KOPT-K1 (cell line): ENCODE measurements around the gene GTF2H2C_2.
"Not testable (repeated sequence)": the region's sequence is repeated elsewhere in the genome, so short reads cannot be mapped to it uniquely, and the experiment has no call there.

Experiments
- H3K27ac ChIP-seq: fragments of 200-600 bp; sonication (generic); 2 replicates; pipeline ENCODE4 v1.5.1; 2016; ENCODE audit warnings: antibody characterized with exemption, mild to moderate bottlenecking, low read depth, low read length; ENCODE audit not compliant: poor library complexity, severe bottlenecking
- H3K36me3 ChIP-seq: fragments of 200-600 bp; sonication (generic); 2 replicates; pipeline ENCODE4 v1.5.1; 2017; ENCODE audit warnings: antibody characterized with exemption, mild to moderate bottlenecking, low read length, moderate library complexity; ENCODE audit not compliant: insufficient read depth
- H3K9me3 ChIP-seq: fragments of 200-600 bp; sonication (generic); 2 replicates; pipeline ENCODE4 v1.5.1; 2017; ENCODE audit warnings: antibody characterized with exemption, low read length, mild to moderate bottlenecking; ENCODE audit not compliant: insufficient read depth, poor library complexity, severe bottlenecking

Gene GTF2H2C_2

DNA sequence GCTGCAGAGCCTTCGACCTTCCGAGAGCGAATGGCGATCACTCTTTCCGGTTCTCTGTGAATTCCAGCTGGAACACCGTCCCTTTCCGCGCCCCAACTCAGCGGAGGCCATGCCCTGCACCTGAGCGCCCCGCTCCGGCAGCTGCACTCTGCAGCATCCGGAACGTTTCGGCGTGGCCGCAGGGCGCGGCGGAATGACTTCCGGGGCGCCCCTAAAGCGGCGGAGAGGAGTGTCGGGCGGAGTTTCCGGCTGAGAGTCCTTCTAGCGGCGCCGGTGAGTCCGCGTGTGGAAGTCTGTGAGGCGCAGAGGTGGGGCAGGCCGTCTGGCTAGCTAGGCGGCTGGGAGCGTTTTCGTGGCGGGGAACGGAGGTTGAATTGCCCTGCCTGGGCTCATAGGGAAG lies at the start of gene GTF2H2C_2:
TSS of gene GTF2H2C_2 (plus strand) at position 252 of the 400 bp plus-strand sequence.
- not testable (repeated sequence) for H3K27ac ChIP-seq, H3K36me3 ChIP-seq, H3K9me3 ChIP-seq

DNA sequence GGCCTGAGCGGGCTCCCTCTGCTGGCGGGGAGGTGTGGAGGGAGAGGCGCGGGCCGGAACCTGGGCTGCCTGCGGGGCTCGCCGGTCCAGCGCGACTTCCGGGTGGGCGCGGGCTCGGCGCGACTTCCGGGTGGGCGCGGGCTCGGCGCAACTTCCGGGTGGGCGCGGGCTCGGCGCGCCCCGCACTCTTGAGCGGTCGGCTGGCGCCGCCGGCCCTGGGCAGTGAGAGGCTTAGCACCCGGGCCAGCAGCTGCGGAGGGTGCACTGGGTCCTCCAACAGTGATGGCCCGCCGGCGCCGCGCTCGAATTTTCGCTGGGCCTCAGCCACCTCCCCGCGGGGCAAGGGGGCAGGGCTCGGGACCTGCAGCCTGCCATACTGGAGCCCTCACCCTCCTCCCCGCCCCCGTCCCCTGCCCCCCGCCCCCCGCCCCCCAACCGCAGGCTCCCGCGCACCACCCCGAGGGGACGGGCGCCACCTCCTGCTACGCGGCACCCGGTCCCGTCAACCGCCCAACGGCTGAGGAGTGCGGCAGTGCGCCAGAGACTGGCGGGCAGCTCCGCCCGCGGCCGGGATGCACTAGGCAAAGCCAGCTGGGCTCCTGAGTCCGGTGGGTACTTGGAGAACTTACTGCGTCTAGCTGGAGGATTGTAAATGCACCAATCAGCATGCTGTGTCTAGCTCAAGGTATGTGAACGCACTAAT lies 14.0 kb upstream of the GTF2H2C_2 start:
- H3K36me3 ChIP-seq: not testable (repeated sequence)
- peak overlapping the region; percentile 51 for H3K27ac ChIP-seq

DNA sequence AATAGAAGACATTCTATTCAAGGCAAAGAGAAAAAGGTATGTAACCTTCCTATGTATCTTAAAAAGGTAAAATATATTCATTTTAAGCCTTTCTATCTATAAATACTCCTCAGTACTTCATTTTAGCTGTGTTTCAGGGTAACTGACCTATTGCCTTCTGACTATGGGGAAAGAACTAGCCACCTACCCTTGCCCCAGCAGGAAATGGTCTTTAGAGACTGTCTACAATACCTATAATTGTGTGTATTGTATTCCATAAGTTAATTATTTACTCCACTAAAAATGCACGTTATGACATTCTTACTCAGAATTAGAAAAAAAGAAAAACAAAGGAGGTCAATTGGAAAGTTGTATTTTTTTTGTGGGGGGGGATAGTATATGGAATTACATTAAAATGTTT lies 6.2 kb downstream of the GTF2H2C_2 start:
- not testable (repeated sequence) for H3K27ac ChIP-seq, H3K9me3 ChIP-seq, H3K36me3 ChIP-seq

More for the DNA sequence above, 14.0 kb upstream of the GTF2H2C_2 start:
- not testable (repeated sequence) for H3K9me3 ChIP-seq

DNA sequence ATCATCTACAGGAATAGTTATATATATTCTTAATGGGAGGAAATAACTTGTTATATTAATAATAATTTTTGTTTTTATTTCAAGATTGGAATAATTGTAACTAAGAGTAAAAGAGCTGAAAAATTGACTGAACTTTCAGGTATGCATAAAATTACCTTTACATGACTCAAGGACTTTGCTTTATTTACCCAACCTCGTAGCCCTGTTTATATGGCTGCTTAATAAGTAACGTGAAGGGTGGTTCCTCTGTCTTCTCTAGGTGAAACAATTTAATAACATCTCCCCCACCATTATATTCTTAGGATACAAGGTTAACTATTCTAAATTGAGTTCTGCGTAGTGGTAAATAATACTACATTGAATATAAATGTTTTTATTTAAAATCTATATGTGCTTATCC lies 8.0 kb downstream of the GTF2H2C_2 start:
- H3K36me3 ChIP-seq, H3K9me3 ChIP-seq, H3K27ac ChIP-seq: not testable (repeated sequence)

DNA sequence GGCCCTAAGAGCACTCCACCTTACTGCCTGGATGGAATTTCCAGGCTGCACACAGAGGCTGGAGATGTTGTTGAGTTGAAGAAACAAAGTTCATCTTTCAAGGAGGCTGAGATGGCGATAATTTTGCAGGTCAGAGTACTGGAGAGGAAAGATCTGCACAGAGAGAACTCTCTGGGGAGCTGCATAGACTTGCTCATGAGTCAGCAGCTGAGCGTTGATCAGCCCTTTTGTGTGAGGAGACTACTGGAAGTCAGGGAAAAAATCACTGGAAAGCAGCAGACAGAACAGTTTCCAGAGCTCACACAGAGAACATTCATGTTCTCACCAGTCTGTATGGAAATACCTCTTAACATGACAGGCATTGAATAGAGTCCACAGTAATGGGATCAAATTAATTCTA lies 23.4 kb downstream of the GTF2H2C_2 start:
- not testable (repeated sequence) for H3K27ac ChIP-seq, H3K9me3 ChIP-seq, H3K36me3 ChIP-seq

DNA sequence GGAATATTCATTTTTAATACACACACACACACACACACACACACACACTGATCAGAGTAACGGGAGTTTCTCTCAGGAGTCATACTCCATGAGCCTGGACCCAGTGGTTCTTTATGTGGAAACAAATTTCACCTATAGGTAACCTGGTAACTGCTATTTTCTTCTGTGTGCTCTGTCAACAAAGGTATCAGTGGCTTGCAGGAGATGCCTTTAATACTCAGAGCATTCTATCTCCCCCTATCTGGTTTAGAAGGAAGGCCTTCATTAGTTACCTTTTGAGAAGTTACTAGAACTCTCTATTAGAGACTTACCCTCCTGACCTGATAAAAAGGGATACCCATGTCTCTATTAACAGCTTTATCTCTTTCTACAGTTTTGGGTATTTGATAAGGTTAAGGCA lies 34.4 kb downstream of the GTF2H2C_2 start:
- not testable (repeated sequence) for H3K27ac ChIP-seq, H3K36me3 ChIP-seq, H3K9me3 ChIP-seq

DNA sequence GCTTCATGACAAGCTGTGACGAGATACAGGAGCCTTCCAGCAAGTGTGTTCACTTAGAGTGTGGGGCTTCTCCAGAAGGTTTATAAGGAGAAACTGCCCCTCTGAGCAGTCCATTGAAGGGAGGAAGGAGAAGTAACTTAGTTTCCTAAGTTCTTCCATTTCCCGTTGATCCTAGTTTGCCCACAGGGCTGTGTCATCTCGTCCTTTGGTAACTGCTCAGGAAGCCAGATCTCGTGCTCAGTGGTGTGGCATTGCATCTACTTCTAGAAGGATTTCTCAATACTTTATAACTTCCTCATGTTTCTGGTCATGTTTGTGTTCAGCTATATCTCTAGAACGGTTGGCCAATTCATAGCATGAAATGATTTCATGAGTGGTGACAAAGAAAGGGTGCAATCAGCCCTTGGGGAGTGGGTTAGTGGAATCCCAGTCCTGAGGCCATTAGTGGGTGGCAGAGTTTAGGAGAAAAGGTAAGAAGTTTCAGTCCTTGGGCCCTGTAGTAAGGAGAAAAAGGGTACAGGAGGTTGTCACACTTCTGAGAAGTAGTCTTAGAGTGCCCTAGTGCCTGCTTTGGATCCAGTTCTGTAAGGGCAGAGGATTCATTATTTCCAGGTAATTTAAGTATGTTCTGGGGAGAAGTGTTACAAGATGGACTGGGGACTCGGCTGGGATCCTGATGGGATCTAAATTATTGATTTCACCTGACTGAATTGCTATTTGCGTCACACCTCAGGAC lies 36.2 kb downstream of the GTF2H2C_2 start:
- not testable (repeated sequence) for H3K9me3 ChIP-seq, H3K36me3 ChIP-seq, H3K27ac ChIP-seq

DNA sequence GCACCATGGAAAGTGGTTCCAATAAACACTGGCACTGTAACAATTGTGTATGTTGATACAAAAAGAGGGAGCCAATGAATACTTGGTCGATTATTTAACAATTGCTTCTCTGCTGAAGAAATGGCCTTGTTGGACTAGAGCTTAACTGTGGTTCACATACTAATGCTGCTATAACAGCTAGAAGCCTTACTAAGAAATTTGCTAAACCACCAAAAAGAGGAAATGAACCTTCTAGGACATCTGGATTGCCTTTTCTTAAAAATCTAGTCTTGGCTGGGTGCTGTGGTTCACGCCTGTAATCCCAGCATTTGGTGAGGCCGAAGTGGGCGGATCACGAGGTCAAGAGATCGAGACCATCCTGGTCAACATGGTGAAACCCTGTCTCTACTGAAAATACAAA lies 41.9 kb downstream of the GTF2H2C_2 start:
- H3K9me3 ChIP-seq, H3K27ac ChIP-seq, H3K36me3 ChIP-seq: not testable (repeated sequence)

DNA sequence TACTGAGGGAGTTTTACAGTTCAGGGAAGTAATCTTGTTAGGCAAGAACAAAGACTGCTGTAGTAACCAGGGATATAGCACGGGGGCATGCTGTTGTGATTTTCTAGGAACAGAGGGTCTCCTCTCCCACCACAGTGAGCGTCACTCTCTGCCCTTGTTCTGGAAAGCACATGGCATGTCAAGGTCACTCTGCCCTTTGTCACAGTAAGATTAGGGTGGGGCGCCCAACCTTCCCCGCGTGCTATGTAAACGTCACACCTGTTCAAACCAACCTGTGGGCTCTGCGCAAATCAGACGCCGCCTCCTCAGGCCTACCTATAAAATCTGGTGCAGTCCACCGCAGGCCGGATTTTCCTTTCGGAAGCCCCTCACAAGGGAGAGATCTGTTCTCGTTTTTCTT lies 44.0 kb downstream of the GTF2H2C_2 start:
- H3K36me3 ChIP-seq, H3K27ac ChIP-seq, H3K9me3 ChIP-seq: not testable (repeated sequence)

DNA sequence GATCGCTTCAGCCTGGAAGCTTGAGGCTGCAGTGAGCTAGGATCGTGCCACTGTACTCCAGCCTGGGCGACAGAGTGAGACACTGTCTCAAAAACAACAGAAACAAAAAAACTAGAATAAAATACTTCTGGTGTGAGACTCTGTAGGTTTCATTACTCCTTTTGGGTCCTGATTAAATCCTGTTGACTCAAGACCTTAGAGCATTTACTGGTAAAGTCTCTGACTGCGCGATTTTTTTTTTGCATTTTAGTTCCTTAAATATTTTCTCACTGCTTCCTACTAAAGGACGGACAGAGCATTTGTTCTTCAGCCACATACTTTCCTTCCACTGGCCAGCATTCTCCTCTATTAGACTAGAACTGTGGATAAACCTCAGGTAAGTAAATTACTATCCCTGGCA lies 46.8 kb downstream of the GTF2H2C_2 start:
- H3K9me3 ChIP-seq, H3K36me3 ChIP-seq, H3K27ac ChIP-seq: not testable (repeated sequence)

DNA sequence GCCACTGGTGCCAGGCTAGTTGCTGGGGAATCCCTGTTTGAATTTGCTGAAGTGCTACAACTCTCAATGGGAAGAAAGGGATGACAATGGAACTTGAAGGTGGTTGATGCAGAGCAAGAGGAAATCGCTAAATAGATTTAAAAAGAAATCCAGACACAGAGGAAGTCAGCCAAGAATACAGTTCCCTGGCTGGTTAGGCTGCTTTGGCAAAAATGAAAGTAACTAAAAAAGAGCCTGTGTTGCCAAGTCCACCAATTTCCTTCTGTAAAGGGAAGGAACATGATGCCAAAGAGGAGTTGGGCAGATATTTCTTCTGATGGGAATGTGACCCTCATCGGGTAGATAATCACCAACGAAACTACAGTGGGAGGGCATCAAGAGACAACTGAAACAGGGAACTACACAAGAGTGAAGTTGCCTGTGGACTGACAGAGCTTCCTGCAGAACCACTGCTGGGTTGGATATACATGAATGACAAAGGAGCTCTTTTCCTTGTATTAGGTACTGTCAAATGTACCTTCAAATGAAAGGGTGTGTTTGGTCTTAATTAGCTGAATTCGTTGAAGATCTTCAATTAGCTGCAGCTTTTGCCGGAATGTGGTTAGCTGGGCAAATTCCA lies 49.0 kb downstream of the GTF2H2C_2 start:
- not testable (repeated sequence) for H3K27ac ChIP-seq, H3K36me3 ChIP-seq, H3K9me3 ChIP-seq

DNA sequence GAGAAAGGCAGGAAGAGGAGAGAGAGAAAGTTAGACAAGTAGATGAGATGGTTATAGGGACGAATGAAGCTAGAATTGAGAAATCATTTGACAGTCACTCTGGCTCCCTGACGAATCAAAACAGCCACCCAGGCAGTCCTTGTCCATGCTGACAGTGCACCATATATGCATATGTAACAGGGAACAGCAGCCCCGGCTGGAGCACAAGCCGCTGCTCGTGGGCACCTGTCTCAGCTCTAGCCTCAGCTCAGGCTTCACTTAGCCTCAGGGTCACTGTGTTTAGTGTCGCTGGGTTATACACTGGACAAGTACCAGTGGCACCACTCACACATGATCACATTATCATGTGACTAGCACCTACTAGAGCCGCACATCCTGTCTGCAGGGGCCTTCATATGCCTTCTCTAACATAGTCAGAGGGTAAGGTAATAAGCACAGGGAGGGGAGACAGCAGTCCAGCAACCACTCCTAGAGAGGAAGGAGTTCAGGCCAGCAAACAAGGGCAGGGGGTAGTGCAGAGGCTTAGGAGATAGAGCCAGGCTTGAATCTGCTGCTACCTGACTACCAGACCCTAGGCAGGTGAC lies 54.9 kb downstream of the GTF2H2C_2 start:
- H3K27ac ChIP-seq, H3K9me3 ChIP-seq, H3K36me3 ChIP-seq: not testable (repeated sequence)
